H1 (cell line): Measurements from ENCODE around the gene GRID1. TPM values are rescaled to one million over a fixed set of nuclear protein-coding genes. Genes with fewer than 3 reads are reported as not detected.

Source experiments
- CTCF ChIA-PET: fragments of 300-600 bp; sonication (Branson Sonifier 250); formaldehyde crosslinking; loops from one replicate; lab custom pipeline; 2021; ENCODE audit not compliant: partially characterized antibody; lab: Charles Lee
- POLR2A ChIA-PET: fragments of 300-600 bp; sonication (Branson Sonifier 250); formaldehyde crosslinking; loops from one replicate; lab custom pipeline; 2021; ENCODE audit warnings: inconsistent platforms; ENCODE audit not compliant: partially characterized antibody; lab: Charles Lee
- DNase-seq, 2 experiments: peaks; one replicate each; pipeline versions ENCODE4 v3.0.0 to v3.0.0-alpha.2; 2010 to 2022; ENCODE audit warnings: low spot score in 2 of 2, low read depth in 1 of 2, mixed read lengths in 1 of 2
- FAIRE-seq: peaks from 2 replicates; lab custom pipeline; 2011; peaks lifted over from hg19 to GRCh38; lab: Jason Lieb, UNC
- H2AFZ ChIP-seq: 2 replicates; pipeline ENCODE4 v1.8.1; 2012; ENCODE audit warnings: low read length, inconsistent platforms
- H2AK5ac ChIP-seq: 2 replicates; pipeline ENCODE4 v1.6.1; 2013; ENCODE audit warnings: low read depth, low read length
- H2BK120ac ChIP-seq: replicated peaks from 2 replicates; pipeline ENCODE3; 2013; ENCODE audit warnings: low read depth, low read length, inconsistent platforms
- H2BK12ac ChIP-seq: 2 replicates; pipeline ENCODE4 v1.6.1; 2013; ENCODE audit warnings: low read depth, low read length
- H2BK15ac ChIP-seq: 2 replicates; pipeline ENCODE4 v1.6.1; 2013; ENCODE audit warnings: low read length
- H2BK20ac ChIP-seq: 2 replicates; pipeline ENCODE4 v1.6.1; 2013; ENCODE audit warnings: low read length
- H2BK5ac ChIP-seq: 2 replicates; pipeline ENCODE4 v1.6.1; 2013; ENCODE audit warnings: low read depth, low read length
- H3K14ac ChIP-seq: 2 replicates; pipeline ENCODE4 v1.6.1; 2013; ENCODE audit warnings: inconsistent platforms; ENCODE audit not compliant: insufficient read length
- H3K18ac ChIP-seq: 2 replicates; pipeline ENCODE4 v1.6.1; 2013; ENCODE audit warnings: low read length; ENCODE audit errors: extremely low read depth
- H3K23ac ChIP-seq: 2 replicates; pipeline ENCODE4 v1.6.1; 2013; ENCODE audit warnings: inconsistent platforms; ENCODE audit not compliant: insufficient read length
- H3K23me2 ChIP-seq: 2 replicates; pipeline ENCODE4 v1.6.1; 2013; ENCODE audit warnings: low read depth, low read length
- H3K27ac ChIP-seq: 2 replicates; pipeline ENCODE4 v1.6.1; 2011; ENCODE audit warnings: low read depth, low read length, inconsistent platforms
- H3K27me3 ChIP-seq, 4 experiments: replicated peaks in 1 of 4; 1 replicate in 1 of 4; 2 replicates in 3 of 4; pipeline versions ENCODE4 v1.6.1 to v1.8.1; 2011 to 2013; ENCODE audit warnings: low read length in 3 of 4, mild to moderate bottlenecking in 3 of 4, inconsistent platforms in 2 of 4, mixed read lengths in 2 of 4, moderate library complexity in 1 of 4; ENCODE audit not compliant: control insufficient read depth in 3 of 4, insufficient read depth in 3 of 4; ENCODE audit errors: extremely low read depth in 1 of 4
- H3K36me3 ChIP-seq, 4 experiments: 2 replicates each; pipeline versions ENCODE4 v1.6.1 to v1.8.1; 2011 to 2013; ENCODE audit warnings: mild to moderate bottlenecking in 4 of 4, low read length in 3 of 4, moderate library complexity in 2 of 4, control low read depth in 1 of 4, inconsistent platforms in 1 of 4; ENCODE audit not compliant: insufficient read depth in 4 of 4, control insufficient read depth in 2 of 4
- H3K4ac ChIP-seq: replicated peaks from 2 replicates; pipeline ENCODE3; 2013; ENCODE audit warnings: low read length, low read depth, mixed read lengths, inconsistent platforms; ENCODE audit not compliant: insufficient read length
- H3K4me1 ChIP-seq, 4 experiments: replicated peaks in 1 of 4; 1 replicate in 1 of 4; 2 replicates in 3 of 4; pipeline versions ENCODE4 v1.6.1 to v1.8.1; 2011 to 2013; ENCODE audit warnings: low read length in 3 of 4, inconsistent platforms in 2 of 4, mixed read lengths in 1 of 4; ENCODE audit not compliant: insufficient read depth in 4 of 4, control insufficient read depth in 3 of 4
- H3K4me2 ChIP-seq, 2 experiments: 2 replicates each; pipeline versions ENCODE4 v1.6.1 to v1.8.1; 2011 to 2013; ENCODE audit warnings: low read depth in 2 of 2, low read length in 2 of 2, control low read depth in 1 of 2, inconsistent platforms in 1 of 2, mild to moderate bottlenecking in 1 of 2; ENCODE audit not compliant: insufficient read depth in 1 of 2
- H3K4me3 ChIP-seq, 4 experiments: fragments of 200-600, 300-600 bp in 1 of 4; sonication (generic), shearing (Covaris generic), sonication (Bioruptor Twin) in 1 of 4; 2 replicates each; pipeline versions ENCODE4 v1.5.1 to v1.8.1; 2011 to 2016; ENCODE audit warnings: low read length in 4 of 4, low read depth in 3 of 4, control low read depth in 2 of 4, inconsistent platforms in 2 of 4, mild to moderate bottlenecking in 2 of 4, mixed read lengths in 1 of 4, moderate library complexity in 1 of 4; ENCODE audit not compliant: insufficient read depth in 2 of 4; ENCODE audit errors: extremely low read depth in 1 of 4
- H3K56ac ChIP-seq: replicated peaks from 2 replicates; pipeline ENCODE3; 2013; ENCODE audit warnings: low read depth, mild to moderate bottlenecking, mixed read lengths, low read length, inconsistent platforms; ENCODE audit not compliant: insufficient read length
- H3K79me1 ChIP-seq: 2 replicates; pipeline ENCODE4 v1.6.1; 2013; ENCODE audit warnings: low read depth, low read length, control low read depth
- H3K79me2 ChIP-seq, 2 experiments: 2 replicates each; pipeline versions ENCODE4 v1.6.1 to v1.8.1; 2012 to 2013; ENCODE audit warnings: low read length in 2 of 2, mild to moderate bottlenecking in 2 of 2, inconsistent platforms in 1 of 2; ENCODE audit not compliant: insufficient read depth in 2 of 2, control insufficient read depth in 1 of 2
- H3K9ac ChIP-seq, 4 experiments: replicated peaks in 1 of 4; 1 replicate in 1 of 4; 2 replicates in 3 of 4; pipeline versions ENCODE4 v1.6.1 to v1.8.1; 2011 to 2013; ENCODE audit warnings: low read depth in 3 of 4, low read length in 3 of 4, control low read depth in 2 of 4, mild to moderate bottlenecking in 2 of 4, moderate library complexity in 2 of 4, inconsistent platforms in 1 of 4; ENCODE audit errors: extremely low read depth in 1 of 4
- H3K9me3 ChIP-seq, 2 experiments: 2 replicates each; pipeline versions ENCODE4 v1.6.1 to v1.8.1; 2012 to 2013; ENCODE audit warnings: mild to moderate bottlenecking in 2 of 2, moderate library complexity in 2 of 2, control low read depth in 1 of 2, inconsistent platforms in 1 of 2, low read depth in 1 of 2, low read length in 1 of 2, mixed read lengths in 1 of 2; ENCODE audit not compliant: insufficient read depth in 2 of 2
- H4K20me1 ChIP-seq, 2 experiments: replicated peaks in 1 of 2; 2 replicates each; pipeline versions ENCODE3 to v1.8.1; 2011 to 2013; ENCODE audit warnings: inconsistent platforms in 2 of 2, low read length in 2 of 2, mild to moderate bottlenecking in 1 of 2; ENCODE audit not compliant: insufficient read depth in 2 of 2, control insufficient read depth in 1 of 2
- H4K5ac ChIP-seq: 2 replicates; pipeline ENCODE4 v1.6.1; 2013; ENCODE audit warnings: low read length, low read depth, mixed read lengths, inconsistent platforms; ENCODE audit not compliant: insufficient read length
- H4K8ac ChIP-seq: 2 replicates; pipeline ENCODE4 v1.8.0; 2013; ENCODE audit warnings: mild to moderate bottlenecking, moderate library complexity, low read length, inconsistent platforms; ENCODE audit not compliant: insufficient read depth; ENCODE audit errors: extremely low read depth
- H4K91ac ChIP-seq: replicated peaks from 2 replicates; pipeline ENCODE3; 2013; ENCODE audit warnings: low read length, mixed read lengths, inconsistent platforms; ENCODE audit not compliant: insufficient read length
- BRCA1 ChIP-seq: IDR thresholded peaks from 2 replicates; pipeline ENCODE4 v1.6.1; 2012; ENCODE audit warnings: low read depth, low read length, improper control_type of control experiment
- GTF2F1 ChIP-seq: IDR thresholded peaks from 2 replicates; pipeline ENCODE4 v1.6.1; 2012; ENCODE audit warnings: low read depth, low read length, improper control_type of control experiment, borderline replicate concordance
- HDAC6 ChIP-seq: IDR thresholded peaks from one replicate; pipeline ENCODE4 v1.7.1; 2012; ENCODE audit warnings: low read depth, mild to moderate bottlenecking, inconsistent platforms, low read length, moderate library complexity
- JUN ChIP-seq: IDR thresholded peaks from 2 replicates; pipeline ENCODE4 v1.6.1; 2011; ENCODE audit warnings: low read depth, mild to moderate bottlenecking, improper control_type of control experiment, low read length
- JUND ChIP-seq: IDR thresholded peaks from 2 replicates; pipeline ENCODE4 v1.6.1; 2011; ENCODE audit warnings: mild to moderate bottlenecking, improper control_type of control experiment, low read length
- MAFK ChIP-seq: IDR thresholded peaks from 2 replicates; pipeline ENCODE4 v1.6.1; 2012; ENCODE audit warnings: low read depth, mild to moderate bottlenecking, improper control_type of control experiment, low read length
- MAX ChIP-seq: IDR thresholded peaks from 2 replicates; pipeline ENCODE4 v1.6.1; 2012; ENCODE audit warnings: inconsistent platforms
- RNF2 ChIP-seq: fragments of 200-900, 300-1000 bp; sonication (generic); IDR thresholded peaks from 2 replicates; pipeline ENCODE4 v1.7.1; 2016; ENCODE audit warnings: borderline replicate concordance, low read depth, mild to moderate bottlenecking, antibody characterized with exemption, low read length; ENCODE audit not compliant: poor library complexity, severe bottlenecking; ENCODE audit errors: missing control alignments
- RXRA ChIP-seq: IDR thresholded peaks from 2 replicates; pipeline ENCODE4 v1.6.1; 2011; ENCODE audit warnings: low read depth, mild to moderate bottlenecking, low read length, moderate library complexity; ENCODE audit not compliant: insufficient read depth
- SIRT6 ChIP-seq: IDR thresholded peaks from one replicate; pipeline ENCODE4 v1.7.1; 2012; ENCODE audit warnings: low read length, inconsistent platforms
- SP4 ChIP-seq: IDR thresholded peaks from 2 replicates; pipeline ENCODE4 v1.6.1; 2012; ENCODE audit warnings: low read length, inconsistent platforms
- SRF ChIP-seq: IDR thresholded peaks from 2 replicates; pipeline ENCODE4 v1.6.1; 2011; ENCODE audit warnings: mild to moderate bottlenecking, low read depth, low read length, moderate library complexity
- WGBS, 2 experiments: shearing (Covaris generic) in 1 of 2; methylation state at CpG; one replicate each; pipeline versions ENCODE4 v1.1.6 to v1.1.7; 2013 to 2015; ENCODE audit warnings: low lambda C conversion rate in 2 of 2, mixed read lengths in 2 of 2, inconsistent platforms in 1 of 2, low coverage in 1 of 2, missing lambda C conversion rate in 1 of 2; ENCODE audit not compliant: insufficient replicate concordance in 2 of 2, insufficient coverage in 1 of 2, insufficient read length in 1 of 2; ENCODE audit errors: extremely low coverage in 1 of 2, missing lambda C conversion rate in 1 of 2; 5-methylcytosine and 5-hydroxymethylcytosine counted together
- polyA plus RNA-seq, 7 experiments: library from polyadenylated mRNA; depleted of rRNA in 3 of 7; stranded (reverse) in 5 of 7; unstranded in 2 of 7; fragments of >200 nt in 5 of 7; fragments of 200-250 nt in 2 of 7; gene quantifications; 1 replicate in 5 of 7; 2 replicates in 1 of 7; 4 replicates in 1 of 7; pipeline versions ENCODE4 v1.2.1 to v1.2.3, GENCODE V29; 2011 to 2013; ENCODE audit warnings: missing spikeins in 2 of 7, mixed read lengths in 2 of 7
- total RNA-seq: library from RNA; stranded (reverse); fragmentation: NEBNext Ultra II Directional; extraction: Animal tissue kit (Norgen Biotek cat#: 25700); gene quantifications from 2 replicates; pipeline ENCODE4 v1.2.1, GENCODE V29; 2021

Gene GRID1
- total and polyA plus RNA-seq, 2 of the 8 experiments (the other 6 are each of a cell fraction or from before 2014, with no cell fraction given) = 0.22 to 0.30 TPM

DNA sequence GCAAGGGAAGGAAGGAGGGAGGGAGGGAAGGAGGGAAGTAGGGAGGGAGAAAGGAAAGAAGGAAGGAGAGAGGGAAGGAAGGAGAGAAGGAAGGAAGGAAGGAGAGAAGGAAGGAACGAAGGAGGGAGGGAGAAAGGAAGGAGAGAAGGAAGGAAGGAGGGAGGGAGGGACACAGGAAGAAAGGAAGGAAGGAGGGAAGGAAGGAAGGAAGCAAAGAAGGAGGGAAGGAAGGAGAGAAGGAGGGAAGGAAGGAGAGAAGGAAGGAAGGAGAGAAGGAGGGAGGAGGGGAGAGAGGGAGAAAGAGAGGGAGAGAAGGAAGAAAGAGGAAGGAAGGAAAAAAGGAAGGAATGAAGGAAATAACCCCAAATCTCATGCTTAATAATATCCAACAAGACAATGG is 630.6 kb downstream of the GRID1 start:
- 14 to 44% methylated on average over 1 of the region's 1 CpG for WGBS, 2 experiments
- TF ChIP-seq JUND = no peak
- no peak for TF ChIP-seq MAX
- TF ChIP-seq MAFK = no peak
- TF ChIP-seq SRF = no peak
- TF ChIP-seq RNF2 = no peak
- no peak for TF ChIP-seq JUN
- TF ChIP-seq RXRA = no peak
- TF ChIP-seq GTF2F1 = no peak
- TF ChIP-seq SIRT6 = no peak
- TF ChIP-seq BRCA1 = no peak
- TF ChIP-seq HDAC6 = no peak
- TF ChIP-seq SP4 = no peak

More for the DNA sequence above, 630.6 kb downstream of the GRID1 start:
- Histone ChIP-seq H4K8ac (no peak overlapping the region), H3K79me2 (no peaks in the 10 kb centered on the region), H3K23me2 (no peaks in the 10 kb centered on the region; the same call in 1 of the 2 replicates), H4K5ac (no peak overlapping the region), H3K9me3 (no peaks in the 10 kb centered on the region), H4K20me1 (no peaks in the 10 kb centered on the region), H2BK120ac (no peak overlapping the region), H2BK20ac (no peak overlapping the region), H3K9ac (no peak overlapping the region), H3K4me2 (no peak overlapping the region), H2BK15ac (no peak overlapping the region), H2AFZ (no peak overlapping the region), H4K91ac (no peak overlapping the region), H3K27ac (no peak overlapping the region), H2BK5ac (no peak overlapping the region), H3K27me3 (no peaks in the 10 kb centered on the region), H3K56ac (no peak overlapping the region), H3K4me3 (no peak overlapping the region), H2AK5ac (peak overlapping the region; percentile 75; the same call in 1 of the 2 replicates), H3K4ac (no peak overlapping the region), H3K14ac (no peak overlapping the region), H3K18ac (no peak overlapping the region), H2BK12ac (no peak overlapping the region), H3K36me3 (no peaks in the 10 kb centered on the region), H3K79me1 (no peaks in the 10 kb centered on the region), H3K23ac (no peak overlapping the region), H3K4me1 (no peaks in the 10 kb centered on the region)
- ChIA-PET POLR2A (no interaction called here), CTCF (no interaction called here)
- no peak for FAIRE-seq
- DNase-seq = no peak
